ENCODE measurements around the gene GOLGA8J. TPM values are rescaled to one million over a fixed set of nuclear protein-coding genes. Genes with fewer than 3 reads are reported as not detected.
"Not testable (repeated sequence)": the region's sequence is repeated elsewhere in the genome, so short reads cannot be mapped to it uniquely, and the experiment has no call there.

GOLGA8J gene
- total RNA-seq, 6 experiments from 2014 or later: 0.20 to 0.55 (median 0.23) TPM; not detected in 3

DNA sequence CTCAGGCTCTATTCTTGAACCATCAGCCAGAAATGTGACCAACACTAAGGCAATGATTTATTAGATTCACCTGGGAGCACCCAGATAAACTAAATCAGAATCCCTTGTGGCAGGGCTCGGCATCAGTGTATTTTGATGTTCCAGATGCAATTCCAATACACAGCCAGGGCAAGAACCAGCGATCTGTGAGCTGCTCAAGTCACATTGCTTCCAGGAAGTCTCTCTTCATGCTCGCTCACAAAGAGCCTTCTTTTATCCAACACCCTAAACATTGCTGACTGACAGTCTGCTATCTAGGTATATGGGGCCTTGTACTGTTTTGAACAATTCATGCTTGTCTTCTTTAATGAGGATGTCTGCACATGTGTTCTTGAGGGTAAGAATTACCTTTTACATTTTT lies 40.9 kb upstream of the GOLGA8J start:
- H3K36me3 ChIP-seq: no peaks in the 10 kb centered on the region
- no peaks in the 10 kb centered on the region for H3K27me3 ChIP-seq
- no peaks in the 10 kb centered on the region for H3K9me3 ChIP-seq
- peaks cover 0 to 13% (median 6%) of the 10 kb centered on the region in 4 donors for H3K4me1 ChIP-seq
- no peak overlapping the region for H3K27ac ChIP-seq
- DNase-seq: no peak
- H3K4me3 ChIP-seq: no peak overlapping the region
- 64% methylated on average over 3 of the region's 3 CpGs for WGBS (ENCODE audit: insufficient coverage, low coverage, low lambda C conversion rate, missing lambda C conversion rate)
- no peak for ATAC-seq
- intact Hi-C loops (cut with DNase I): loop anchor here in 1 of 2 donors (10.0 kb wide), 1 partner anchor 377 kb away; no protein-coding TSS in a partner anchor
- TF ChIP-seq POLR2A (IDR thresholded peaks at IDR 0.05): no peak
- TF ChIP-seq, protein P1, sequence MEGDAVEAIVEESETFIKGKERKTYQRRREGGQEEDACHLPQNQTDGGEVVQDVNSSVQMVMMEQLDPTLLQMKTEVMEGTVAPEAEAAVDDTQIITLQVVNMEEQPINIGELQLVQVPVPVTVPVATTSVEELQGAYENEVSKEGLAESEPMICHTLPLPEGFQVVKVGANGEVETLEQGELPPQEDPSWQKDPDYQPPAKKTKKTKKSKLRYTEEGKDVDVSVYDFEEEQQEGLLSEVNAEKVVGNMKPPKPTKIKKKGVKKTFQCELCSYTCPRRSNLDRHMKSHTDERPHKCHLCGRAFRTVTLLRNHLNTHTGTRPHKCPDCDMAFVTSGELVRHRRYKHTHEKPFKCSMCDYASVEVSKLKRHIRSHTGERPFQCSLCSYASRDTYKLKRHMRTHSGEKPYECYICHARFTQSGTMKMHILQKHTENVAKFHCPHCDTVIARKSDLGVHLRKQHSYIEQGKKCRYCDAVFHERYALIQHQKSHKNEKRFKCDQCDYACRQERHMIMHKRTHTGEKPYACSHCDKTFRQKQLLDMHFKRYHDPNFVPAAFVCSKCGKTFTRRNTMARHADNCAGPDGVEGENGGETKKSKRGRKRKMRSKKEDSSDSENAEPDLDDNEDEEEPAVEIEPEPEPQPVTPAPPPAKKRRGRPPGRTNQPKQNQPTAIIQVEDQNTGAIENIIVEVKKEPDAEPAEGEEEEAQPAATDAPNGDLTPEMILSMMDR (IDR thresholded peaks at IDR 0.05): no peak

DNA sequence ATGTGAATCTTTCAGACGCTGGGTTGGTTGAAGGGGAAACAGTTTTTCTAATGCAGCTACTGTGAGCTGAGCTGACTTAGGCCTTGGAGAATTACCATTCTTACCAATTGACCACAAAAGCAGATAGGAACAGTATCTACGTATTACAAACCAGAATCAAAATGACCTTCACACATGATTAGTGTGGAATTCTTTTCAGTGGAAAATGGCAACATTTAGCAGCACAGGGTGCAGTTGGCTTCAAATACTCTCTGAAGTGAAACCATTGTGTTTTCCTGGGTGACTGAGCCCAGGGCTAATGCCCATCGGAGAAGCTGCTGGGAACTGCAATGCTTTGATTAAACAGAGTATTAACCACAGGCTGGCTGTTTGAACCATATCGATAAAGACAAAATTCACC lies 40.2 kb upstream of the GOLGA8J start:
- Histone ChIP-seq H3K27me3 (no peaks in the 10 kb centered on the region), H3K9me3 (no peaks in the 10 kb centered on the region), H3K27ac (no peak overlapping the region), H3K4me3 (no peak overlapping the region), H3K4me1 (peaks cover 0 to 13% (median 6%) of the 10 kb centered on the region in 4 donors), H3K36me3 (no peaks in the 10 kb centered on the region)
- peak in 1 of 4 donors; percentile 27 for ATAC-seq
- DNase-seq: no peak
- intact Hi-C loops (cut with DNase I): loop anchor here in 1 of 2 donors (10.0 kb wide), 1 partner anchor 378 kb away; no protein-coding TSS in a partner anchor
- TF ChIP-seq POLR2A (IDR thresholded peaks at IDR 0.05): no peak
- TF ChIP-seq, protein P1 (IDR thresholded peaks at IDR 0.05): no peak
- WGBS (ENCODE audit: insufficient coverage, low coverage, low lambda C conversion rate, missing lambda C conversion rate): 28% methylated on average over 4 of the region's 4 CpGs

DNA sequence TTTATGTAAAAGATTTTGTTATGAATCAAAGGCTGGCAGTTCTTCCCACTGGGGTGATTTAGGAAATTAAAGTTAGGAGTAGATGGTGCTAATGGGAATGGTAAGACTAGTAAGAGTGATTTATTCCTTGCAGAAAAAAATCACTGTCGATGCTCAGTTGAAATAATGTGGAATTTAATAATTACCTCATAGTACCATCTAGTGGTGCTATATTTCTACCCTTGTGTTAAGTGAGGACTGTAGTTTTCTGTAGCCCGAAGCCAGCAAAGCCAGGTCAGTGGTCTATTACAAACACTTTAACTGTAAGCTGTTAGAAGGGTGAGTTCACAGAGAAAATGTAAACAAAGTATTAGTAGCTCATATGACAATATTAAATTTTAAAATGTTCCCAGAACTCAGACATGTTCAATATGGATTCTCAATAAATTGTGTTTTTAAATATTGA lies 39.5 kb upstream of the GOLGA8J start:
- intact Hi-C loops (cut with DNase I): loop anchor here in 1 of 2 donors (10.0 kb wide), 1 partner anchor 378 kb away; no protein-coding TSS in a partner anchor
- Histone ChIP-seq H3K4me3 (no peak overlapping the region), H3K4me1 (peaks cover 0 to 13% (median 6%) of the 10 kb centered on the region in 4 donors), H3K27me3 (no peaks in the 10 kb centered on the region), H3K9me3 (no peaks in the 10 kb centered on the region), H3K36me3 (no peaks in the 10 kb centered on the region), H3K27ac (no peak overlapping the region)
- DNase-seq (no peak), ATAC-seq (peak; percentile 46 to 60 (median 51))
- TF ChIP-seq POLR2A (IDR thresholded peaks at IDR 0.05): no peak
- TF ChIP-seq, protein P1 (IDR thresholded peaks at IDR 0.05): peak; percentile 41 to 56 (median 44)
- 18% methylated on average over 2 of the region's 2 CpGs for WGBS (ENCODE audit: insufficient coverage, low coverage, low lambda C conversion rate, missing lambda C conversion rate)

DNA sequence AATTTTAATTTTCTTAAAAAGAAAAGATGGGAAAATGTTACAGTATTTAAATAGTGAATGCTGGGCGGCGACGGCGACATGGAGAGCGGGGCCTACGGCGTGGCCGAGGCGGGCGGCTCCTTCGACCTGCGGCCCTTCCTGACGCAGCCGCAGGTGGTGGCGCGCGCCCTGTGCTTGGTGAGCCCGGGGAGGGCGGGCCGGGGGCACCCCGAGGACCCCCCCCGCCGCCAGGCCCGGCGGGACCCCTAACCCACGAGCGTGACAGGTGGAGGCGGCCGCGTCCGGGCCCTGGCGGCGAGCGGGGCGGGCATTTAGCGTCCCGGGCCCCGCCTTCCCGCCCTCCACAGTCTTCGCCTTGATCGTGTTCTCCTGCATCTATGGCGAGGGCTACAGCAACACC lies 38.4 kb upstream of the GOLGA8J start:
- H3K4me3 ChIP-seq: no peak overlapping the region
- ATAC-seq: peak in 1 of 4 donors; percentile 17

DNA sequence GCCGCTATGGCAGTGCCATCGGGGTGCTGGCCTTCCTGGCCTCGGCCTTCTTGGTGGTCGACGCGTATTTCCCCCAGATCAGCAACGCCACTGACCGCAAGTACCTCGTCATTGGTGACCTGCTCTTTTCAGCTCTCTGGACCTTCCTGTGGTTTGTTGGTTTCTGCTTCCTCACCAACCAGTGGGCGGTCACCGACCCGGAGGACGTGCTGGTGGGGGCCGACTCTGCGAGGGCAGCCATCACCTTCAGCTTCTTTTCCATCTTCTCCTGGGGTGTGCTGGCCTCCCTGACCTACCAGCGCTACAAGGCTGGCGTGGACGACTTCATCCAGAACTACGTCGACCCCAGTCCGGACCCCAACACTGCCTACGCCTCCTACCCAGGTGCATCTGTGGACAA lies 37.9 kb upstream of the GOLGA8J start:
- not testable (repeated sequence) for DNase-seq, H3K4me1 ChIP-seq, H3K4me3 ChIP-seq, H3K27ac ChIP-seq, H3K9me3 ChIP-seq, H3K27me3 ChIP-seq, H3K36me3 ChIP-seq
- WGBS (ENCODE audit: insufficient coverage, low coverage, low lambda C conversion rate, missing lambda C conversion rate): 89% methylated on average over 13 of the region's 22 CpGs
- ATAC-seq: peak in 1 of 4 donors; percentile 24
- intact Hi-C loops (cut with DNase I): loop anchor here in 1 of 2 donors (10.0 kb wide), 1 partner anchor 380 kb away; no protein-coding TSS in a partner anchor

More for the DNA sequence above, 38.4 kb upstream of the GOLGA8J start:
- TF ChIP-seq, protein P1 (IDR thresholded peaks at IDR 0.05): no peak
- TF ChIP-seq POLR2A (IDR thresholded peaks at IDR 0.05): no peak
- no peaks in the 10 kb centered on the region for H3K27me3 ChIP-seq
- no peak for DNase-seq
- 88% methylated on average over 10 of the region's 42 CpGs for WGBS (ENCODE audit: insufficient coverage, low coverage, low lambda C conversion rate, missing lambda C conversion rate)
- intact Hi-C loops (cut with DNase I): loop anchor here in 1 of 2 donors (10.0 kb wide), 1 partner anchor 380 kb away; no protein-coding TSS in a partner anchor
- H3K36me3 ChIP-seq: no peaks in the 10 kb centered on the region
- H3K9me3 ChIP-seq: no peaks in the 10 kb centered on the region
- H3K27ac ChIP-seq: no peak overlapping the region
- peaks cover 0 to 8% (median 3%) of the 10 kb centered on the region in 4 donors for H3K4me1 ChIP-seq

DNA sequence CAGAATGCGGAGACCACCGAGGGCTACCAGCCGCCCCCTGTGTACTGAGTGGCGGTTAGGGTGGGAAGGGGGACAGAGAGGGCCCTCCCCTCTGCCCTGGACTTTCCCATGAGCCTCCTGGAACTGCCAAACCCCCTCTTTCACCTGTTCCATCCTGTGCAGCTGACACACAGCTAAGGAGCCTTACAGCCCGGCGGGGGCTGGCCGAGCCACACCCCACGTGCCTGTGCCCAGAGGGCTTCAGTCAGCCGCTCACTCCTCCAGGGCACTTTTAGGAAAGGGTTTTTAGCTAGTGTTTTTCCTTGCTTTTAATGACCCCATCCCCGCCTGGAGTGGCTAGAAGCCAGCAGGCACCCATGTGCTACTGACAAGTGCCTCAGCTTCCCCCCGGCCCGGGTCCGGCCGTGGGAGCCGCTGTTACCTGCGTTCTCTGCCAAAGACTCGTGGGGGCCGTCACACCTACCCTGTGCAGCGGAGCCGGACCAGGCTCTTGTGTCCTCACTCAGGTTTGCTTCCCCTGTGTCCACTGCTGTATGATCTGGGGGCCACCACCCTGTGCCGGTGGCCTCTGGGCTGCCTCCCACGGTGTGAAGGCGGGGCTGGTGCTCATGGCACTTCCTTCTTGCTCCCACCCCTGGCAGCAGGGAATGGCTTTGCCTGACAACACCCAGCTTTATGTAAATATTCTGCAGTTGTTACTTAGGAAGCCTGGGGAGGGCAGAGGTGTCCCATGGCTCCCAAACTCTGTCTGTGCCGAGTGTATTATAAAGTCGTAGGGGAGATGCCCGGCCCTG lies 37.3 kb upstream of the GOLGA8J start:
- peak in 1 of 4 donors; percentile 40 for ATAC-seq
- H3K27ac ChIP-seq, H3K9me3 ChIP-seq, H3K27me3 ChIP-seq, H3K4me3 ChIP-seq, H3K36me3 ChIP-seq, H3K4me1 ChIP-seq, DNase-seq: not testable (repeated sequence)
- intact Hi-C loops (cut with DNase I): loop anchor here in 1 of 2 donors (10.0 kb wide), 1 partner anchor 381 kb away; no protein-coding TSS in a partner anchor
- WGBS (ENCODE audit: insufficient coverage, low coverage, low lambda C conversion rate, missing lambda C conversion rate): 55% methylated on average over 5 of the region's 26 CpGs
